ENCODE results near the gene ADO.
A peak's percentile ranks its signal among the peaks of the same experiment; 100 is the strongest.
"Not testable (repeated sequence)": the region's sequence is repeated elsewhere in the genome, so short reads cannot be mapped to it uniquely, and the experiment has no call there.

ADO gene

DNA sequence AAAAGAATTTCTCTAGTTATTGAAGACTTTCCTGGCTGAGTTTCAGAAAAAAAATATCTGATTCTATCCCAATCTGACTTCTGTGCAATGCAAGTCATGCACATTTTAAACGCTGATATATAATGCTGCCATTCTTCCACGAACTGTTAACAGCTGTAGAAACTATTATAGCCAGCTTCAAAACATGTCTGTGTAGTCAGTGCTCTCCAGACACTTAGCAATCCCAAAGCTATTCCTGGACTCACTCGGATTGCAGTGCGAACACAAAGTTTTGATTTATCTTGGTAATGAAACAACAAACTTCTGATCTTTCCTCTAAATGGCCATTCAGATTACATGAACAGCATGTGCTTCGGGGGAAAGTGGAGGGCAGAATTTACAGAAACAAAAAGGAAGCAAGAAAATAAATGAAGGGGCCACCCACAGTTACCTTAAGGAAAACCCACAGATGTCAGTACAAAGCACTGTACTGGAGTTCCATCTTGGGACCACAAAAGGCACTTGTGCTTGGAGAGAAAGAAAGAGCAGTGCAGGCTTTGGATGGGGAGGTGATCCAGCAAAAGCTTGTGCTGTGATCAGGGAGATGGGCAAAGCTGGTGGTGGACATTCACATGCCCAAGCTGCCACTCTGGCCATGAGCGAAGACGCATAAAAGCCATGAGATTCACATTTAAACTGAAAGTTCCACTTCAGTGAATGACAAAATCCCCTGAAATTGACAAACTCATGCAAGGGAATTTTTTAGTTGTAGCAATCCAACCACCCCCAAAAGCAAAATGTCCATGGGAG is 32.1 kb upstream of the ADO start:
- no peak overlapping the region for H3K9ac ChIP-seq (ENCODE audit: low read depth, low read length)
- H3K9me3 ChIP-seq (replicated peaks; ENCODE audit: low read length) = no peaks in the 10 kb centered on the region
- H3K27me3 ChIP-seq (ENCODE audit: control insufficient read depth, insufficient read depth, low read length) = no peaks in the 10 kb centered on the region
- H3K4me2 ChIP-seq (ENCODE audit: low read length) = peak overlapping the region; percentile 48
- peaks cover 10% of the 10 kb centered on the region for H3K4me1 ChIP-seq (ENCODE audit: control insufficient read depth, insufficient read depth, low read length)
- no peak overlapping the region for H3K4me3 ChIP-seq (ENCODE audit: low read length)
- H3K36me3 ChIP-seq (ENCODE audit: insufficient read depth, low read length) = no peaks in the 10 kb centered on the region

DNA sequence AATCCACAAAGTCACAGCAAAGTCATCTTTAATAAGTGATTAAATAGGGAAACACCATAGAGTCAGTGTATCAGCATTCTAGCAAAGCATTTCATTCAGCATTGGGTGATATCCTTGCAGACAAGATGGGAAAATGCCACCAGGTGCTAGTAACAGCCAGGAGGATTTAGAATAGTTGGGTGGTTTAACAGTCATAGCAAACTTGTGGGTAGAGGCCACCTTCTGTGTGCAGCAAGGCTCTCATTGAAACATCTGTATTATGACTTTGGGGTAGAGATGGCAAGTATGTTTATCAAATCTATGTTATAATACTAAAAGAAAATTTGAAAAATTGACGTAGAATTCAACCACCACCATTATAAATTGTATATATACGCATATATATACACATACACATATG is 26.4 kb upstream of the ADO start:
- peaks cover 8% of the 10 kb centered on the region for H3K4me1 ChIP-seq (ENCODE audit: control insufficient read depth, insufficient read depth, low read length)

DNA sequence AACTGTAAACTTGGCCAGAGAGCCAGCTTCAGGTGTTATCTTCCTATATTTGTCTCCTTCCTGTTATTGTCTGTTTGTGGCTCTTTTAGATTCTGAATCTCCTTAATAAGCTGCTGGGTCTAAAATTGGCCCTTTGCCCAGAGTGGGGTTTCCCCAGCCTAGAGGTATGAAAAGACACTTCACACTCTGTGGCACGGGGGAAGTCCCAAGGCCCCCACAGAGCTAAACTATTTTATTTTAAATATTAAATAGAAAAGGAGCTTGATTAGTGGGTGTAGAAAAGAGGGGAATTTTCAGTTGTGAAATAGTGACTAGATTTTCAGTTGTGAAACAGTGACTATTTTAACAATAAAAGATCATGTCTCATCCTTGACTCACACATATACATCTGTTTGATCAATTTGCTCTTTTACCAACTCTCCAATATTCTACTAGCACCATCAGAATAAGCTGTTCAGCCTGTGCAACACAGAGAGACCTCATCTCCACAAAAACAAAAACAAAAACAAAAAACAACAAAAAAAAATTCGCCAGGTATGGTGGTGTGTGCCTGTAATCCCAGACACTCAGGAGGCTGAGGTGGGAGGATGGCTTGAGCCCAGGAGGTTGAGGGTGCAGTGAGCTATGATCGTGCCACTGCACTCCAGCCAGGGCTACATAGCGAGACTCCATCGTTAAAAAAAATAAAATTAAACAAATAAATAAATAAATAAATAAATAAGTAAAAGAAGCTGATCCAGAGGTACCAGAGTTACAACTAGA is 24.9 kb upstream of the ADO start:
- Histone ChIP-seq H3K9ac (ENCODE audit: low read depth, low read length) (no peak overlapping the region), H3K4me2 (ENCODE audit: low read length) (no peak overlapping the region), H3K9me3 (replicated peaks; ENCODE audit: low read length) (no peaks in the 10 kb centered on the region), H3K4me3 (ENCODE audit: low read length) (no peak overlapping the region), H3K36me3 (ENCODE audit: insufficient read depth, low read length) (no peaks in the 10 kb centered on the region), H3K4me1 (ENCODE audit: control insufficient read depth, insufficient read depth, low read length) (peaks cover 8% of the 10 kb centered on the region), H3K27me3 (ENCODE audit: control insufficient read depth, insufficient read depth, low read length) (no peaks in the 10 kb centered on the region)

More for the DNA sequence above, 26.4 kb upstream of the ADO start:
- Histone ChIP-seq H3K4me2 (ENCODE audit: low read length) (no peak overlapping the region), H3K27me3 (ENCODE audit: control insufficient read depth, insufficient read depth, low read length) (no peaks in the 10 kb centered on the region), H3K36me3 (ENCODE audit: insufficient read depth, low read length) (no peaks in the 10 kb centered on the region), H3K9ac (ENCODE audit: low read depth, low read length) (no peak overlapping the region), H3K4me3 (ENCODE audit: low read length) (no peak overlapping the region), H3K9me3 (replicated peaks; ENCODE audit: low read length) (no peaks in the 10 kb centered on the region)

DNA sequence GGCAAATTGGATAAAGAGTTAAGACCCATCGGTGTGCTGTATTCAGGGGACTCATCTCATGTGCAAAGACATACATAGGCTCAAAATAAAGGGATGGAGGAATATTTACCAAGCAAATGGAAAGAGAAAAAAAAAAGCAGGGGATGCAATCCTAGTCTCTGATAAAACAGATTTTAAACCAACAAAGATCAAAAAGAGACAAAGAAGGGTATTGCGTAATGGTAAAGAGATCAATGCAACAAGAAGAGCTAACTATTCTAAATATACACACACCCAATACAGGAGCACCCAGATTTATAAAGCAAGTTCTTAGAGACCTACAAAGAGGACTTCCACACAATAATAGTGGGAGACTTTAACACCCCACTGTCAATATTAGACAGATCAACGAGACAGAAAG is 20.0 kb upstream of the ADO start:
- H3K9me3 ChIP-seq (replicated peaks; ENCODE audit: low read length); H3K4me3 ChIP-seq (ENCODE audit: low read length); H3K9ac ChIP-seq (ENCODE audit: low read depth, low read length); H3K27me3 ChIP-seq (ENCODE audit: control insufficient read depth, insufficient read depth, low read length); H3K4me2 ChIP-seq (ENCODE audit: low read length); H3K36me3 ChIP-seq (ENCODE audit: insufficient read depth, low read length): not testable (repeated sequence)
- peaks cover 12% of the 10 kb centered on the region for H3K4me1 ChIP-seq (ENCODE audit: control insufficient read depth, insufficient read depth, low read length)

DNA sequence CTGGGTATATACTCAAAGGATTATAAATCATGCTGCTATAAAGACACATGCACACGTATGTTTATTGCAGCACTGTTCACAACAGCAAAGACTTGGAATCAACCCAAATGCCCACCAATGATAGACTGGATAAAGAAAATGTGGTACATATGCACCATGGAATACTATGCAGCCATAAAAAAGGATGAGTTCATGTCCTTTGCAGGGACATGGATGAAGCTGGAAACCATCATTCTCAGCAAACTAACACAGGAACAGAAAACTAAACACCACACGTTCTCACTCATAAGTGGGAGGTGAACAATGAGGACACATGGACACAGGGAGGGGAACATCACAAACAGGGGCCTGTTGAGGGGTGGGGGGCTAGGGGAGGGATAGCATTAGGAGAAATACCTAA is 16.2 kb upstream of the ADO start:
- not testable (repeated sequence) for H3K9me3 ChIP-seq (replicated peaks; ENCODE audit: low read length); H3K27me3 ChIP-seq (ENCODE audit: control insufficient read depth, insufficient read depth, low read length); H3K9ac ChIP-seq (ENCODE audit: low read depth, low read length); H3K4me3 ChIP-seq (ENCODE audit: low read length); H3K36me3 ChIP-seq (ENCODE audit: insufficient read depth, low read length); H3K4me2 ChIP-seq (ENCODE audit: low read length); H3K4me1 ChIP-seq (ENCODE audit: control insufficient read depth, insufficient read depth, low read length)

DNA sequence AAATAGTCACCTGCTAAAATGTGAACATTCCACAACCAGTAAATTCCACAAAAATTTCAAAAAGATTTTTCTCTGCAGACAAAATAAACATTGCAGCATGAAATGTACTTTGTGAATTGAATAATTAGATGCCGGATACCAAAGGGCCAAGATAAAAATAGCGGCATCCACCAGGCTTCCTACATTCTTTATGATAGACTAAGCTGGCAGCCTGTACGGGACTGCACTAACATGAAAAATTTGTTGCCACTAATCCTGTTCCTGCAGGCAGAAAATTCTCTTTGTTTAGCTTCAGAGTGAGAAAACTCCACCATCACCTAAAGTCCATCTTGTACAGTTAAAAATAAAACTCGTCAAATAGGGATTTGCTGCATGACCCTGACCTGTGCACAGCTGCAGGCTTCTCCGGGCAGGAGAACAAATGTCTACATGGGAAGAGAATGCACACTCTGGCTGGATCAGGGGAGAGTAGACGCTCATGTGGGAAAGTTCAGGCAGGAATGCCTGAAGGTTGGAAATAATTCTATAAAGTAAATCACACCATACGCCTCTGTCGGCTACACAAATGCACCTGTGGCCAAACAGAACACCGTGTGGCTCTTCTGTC is 15.6 kb upstream of the ADO start:
- Histone ChIP-seq H3K9me3 (replicated peaks; ENCODE audit: low read length) (no peaks in the 10 kb centered on the region), H3K4me3 (ENCODE audit: low read length) (no peak overlapping the region), H3K27me3 (ENCODE audit: control insufficient read depth, insufficient read depth, low read length) (no peaks in the 10 kb centered on the region), H3K36me3 (ENCODE audit: insufficient read depth, low read length) (no peaks in the 10 kb centered on the region), H3K4me2 (ENCODE audit: low read length) (peak overlapping the region; percentile 15), H3K9ac (ENCODE audit: low read depth, low read length) (no peak overlapping the region), H3K4me1 (ENCODE audit: control insufficient read depth, insufficient read depth, low read length) (peaks cover 9% of the 10 kb centered on the region)

DNA sequence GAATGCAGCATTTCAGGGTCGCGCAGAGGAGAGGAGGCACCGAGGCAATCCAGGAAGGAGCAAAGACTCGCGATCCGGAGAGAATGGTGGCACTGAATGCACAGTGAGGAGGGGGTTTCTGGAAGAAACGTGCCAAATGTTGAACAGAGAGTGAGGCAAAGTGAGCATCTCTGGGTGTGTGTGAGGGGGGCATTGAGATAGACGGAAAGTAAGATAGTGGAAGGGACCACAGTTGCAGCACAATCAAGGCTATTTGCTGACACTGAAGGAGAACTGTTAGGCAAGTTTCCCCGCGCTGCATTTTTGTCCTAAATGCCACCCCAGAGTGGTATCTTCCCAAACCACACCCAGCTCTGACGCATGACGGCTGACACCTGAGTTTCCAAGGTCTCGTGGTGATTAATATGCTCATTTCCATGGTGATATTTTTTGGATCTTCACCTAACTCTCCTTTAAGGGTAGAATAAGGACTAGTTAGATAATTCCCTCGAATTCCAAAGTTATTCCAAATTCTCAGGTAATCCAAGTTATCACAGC is 14.4 kb upstream of the ADO start:
- H3K9ac ChIP-seq (ENCODE audit: low read depth, low read length) = no peak overlapping the region
- H3K36me3 ChIP-seq (ENCODE audit: insufficient read depth, low read length) = no peaks in the 10 kb centered on the region
- no peak overlapping the region for H3K4me3 ChIP-seq (ENCODE audit: low read length)
- H3K27me3 ChIP-seq (ENCODE audit: control insufficient read depth, insufficient read depth, low read length) = no peaks in the 10 kb centered on the region
- H3K4me1 ChIP-seq (ENCODE audit: control insufficient read depth, insufficient read depth, low read length) = peaks cover 20% of the 10 kb centered on the region
- H3K4me2 ChIP-seq (ENCODE audit: low read length) = no peak overlapping the region
- no peaks in the 10 kb centered on the region for H3K9me3 ChIP-seq (replicated peaks; ENCODE audit: low read length)

DNA sequence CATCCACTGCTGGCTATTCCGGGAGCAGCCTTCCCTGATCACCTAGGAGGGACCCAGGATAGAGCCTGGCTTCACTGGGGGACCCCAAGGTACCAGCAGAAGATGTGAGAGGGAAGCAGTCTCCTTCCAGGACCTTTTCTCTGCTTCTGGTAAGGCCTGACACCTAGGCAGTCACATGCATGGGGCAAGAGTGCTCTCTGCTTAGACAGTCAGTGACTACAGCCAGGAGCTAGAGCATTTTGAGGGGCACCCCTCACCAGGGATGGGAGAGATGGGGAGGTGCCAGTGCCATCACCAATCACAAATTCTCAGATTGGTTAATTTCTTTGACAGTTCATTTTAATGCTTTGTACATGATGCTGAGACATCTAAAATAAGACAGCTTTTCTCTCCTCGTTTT is 13.9 kb upstream of the ADO start:
- Histone ChIP-seq H3K4me2 (ENCODE audit: low read length) (no peak overlapping the region), H3K9me3 (replicated peaks; ENCODE audit: low read length) (no peaks in the 10 kb centered on the region), H3K4me3 (ENCODE audit: low read length) (no peak overlapping the region), H3K4me1 (ENCODE audit: control insufficient read depth, insufficient read depth, low read length) (peaks cover 20% of the 10 kb centered on the region), H3K27me3 (ENCODE audit: control insufficient read depth, insufficient read depth, low read length) (no peaks in the 10 kb centered on the region), H3K9ac (ENCODE audit: low read depth, low read length) (no peak overlapping the region), H3K36me3 (ENCODE audit: insufficient read depth, low read length) (no peaks in the 10 kb centered on the region)

DNA sequence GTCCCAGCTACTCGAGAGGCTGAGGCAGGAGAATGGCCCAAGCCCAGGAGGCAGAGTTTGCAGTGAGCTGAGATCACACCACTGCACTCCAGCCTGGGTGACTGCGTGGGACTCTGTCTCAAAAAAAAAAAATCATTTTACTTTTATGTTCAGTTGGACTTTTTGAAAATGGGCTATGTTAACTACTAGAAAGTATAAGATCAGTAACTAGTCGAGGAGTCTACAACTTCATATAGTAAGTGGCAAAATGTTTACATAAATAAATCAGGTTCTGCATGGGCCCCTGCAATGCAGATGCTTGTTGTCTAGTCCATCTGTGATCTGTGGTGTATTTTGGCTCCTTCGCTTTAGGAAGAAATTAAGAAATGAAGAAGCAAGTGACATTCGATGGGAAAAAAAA is 12.3 kb upstream of the ADO start:
- peaks cover 20% of the 10 kb centered on the region for H3K4me1 ChIP-seq (ENCODE audit: control insufficient read depth, insufficient read depth, low read length)
- no peak overlapping the region for H3K9ac ChIP-seq (ENCODE audit: low read depth, low read length)
- no peaks in the 10 kb centered on the region for H3K27me3 ChIP-seq (ENCODE audit: control insufficient read depth, insufficient read depth, low read length)
- H3K9me3 ChIP-seq (replicated peaks; ENCODE audit: low read length) = no peaks in the 10 kb centered on the region
- H3K36me3 ChIP-seq (ENCODE audit: insufficient read depth, low read length) = no peaks in the 10 kb centered on the region
- no peak overlapping the region for H3K4me3 ChIP-seq (ENCODE audit: low read length)
- H3K4me2 ChIP-seq (ENCODE audit: low read length) = no peak overlapping the region

DNA sequence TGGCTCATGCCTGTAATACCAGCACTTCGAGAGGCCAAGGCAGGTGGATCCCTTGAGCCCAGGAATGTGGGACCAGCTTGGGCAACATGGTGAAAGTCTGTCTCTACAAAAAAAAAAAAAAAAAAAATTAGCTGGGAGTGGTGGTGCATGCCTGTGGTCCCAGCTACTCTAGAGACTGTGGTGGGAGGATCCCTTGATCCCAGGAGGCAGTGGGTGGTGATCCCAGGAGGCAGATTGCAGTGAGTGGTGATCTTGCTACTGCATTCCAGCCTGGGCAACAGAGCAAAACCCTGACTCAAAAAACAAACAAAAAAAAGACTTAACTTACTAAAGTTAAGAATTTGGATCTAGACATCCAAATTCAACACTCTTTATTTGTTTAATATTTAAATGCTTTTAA is 10.2 kb upstream of the ADO start:
- no peaks in the 10 kb centered on the region for H3K9me3 ChIP-seq (replicated peaks; ENCODE audit: low read length)
- H3K4me1 ChIP-seq (ENCODE audit: control insufficient read depth, insufficient read depth, low read length) = peaks cover 13% of the 10 kb centered on the region
- peaks cover 4% of the 10 kb centered on the region for H3K27me3 ChIP-seq (ENCODE audit: control insufficient read depth, insufficient read depth, low read length)
- H3K9ac ChIP-seq (ENCODE audit: low read depth, low read length) = no peak overlapping the region
- H3K4me2 ChIP-seq (ENCODE audit: low read length) = no peak overlapping the region
- H3K36me3 ChIP-seq (ENCODE audit: insufficient read depth, low read length) = no peaks in the 10 kb centered on the region
- H3K4me3 ChIP-seq (ENCODE audit: low read length) = no peak overlapping the region

DNA sequence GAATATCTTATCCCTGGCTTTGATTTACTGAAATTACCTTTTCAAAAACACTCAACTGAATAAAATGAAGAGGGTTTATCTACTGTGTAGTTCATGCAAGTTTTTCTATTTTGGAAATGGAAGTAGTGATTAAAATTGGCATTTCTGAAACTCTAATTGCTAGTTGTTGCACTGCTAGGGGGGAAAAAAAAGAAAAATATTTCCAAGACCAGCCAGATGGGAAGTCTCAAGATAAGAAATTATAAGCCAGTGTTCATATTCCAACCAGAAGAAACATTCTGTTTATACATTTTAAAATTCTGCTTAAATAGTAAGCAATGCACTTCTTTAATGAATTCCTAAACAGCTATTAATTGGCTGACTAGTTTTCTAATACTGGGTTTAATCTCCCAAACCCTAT is 9.4 kb upstream of the ADO start:
- H3K4me3 ChIP-seq (ENCODE audit: low read length) = no peak overlapping the region
- H3K4me1 ChIP-seq (ENCODE audit: control insufficient read depth, insufficient read depth, low read length) = peaks cover 12% of the 10 kb centered on the region

More for the DNA sequence above, 9.4 kb upstream of the ADO start:
- Histone ChIP-seq H3K9ac (ENCODE audit: low read depth, low read length) (no peak overlapping the region), H3K27me3 (ENCODE audit: control insufficient read depth, insufficient read depth, low read length) (peaks cover 4% of the 10 kb centered on the region), H3K36me3 (ENCODE audit: insufficient read depth, low read length) (no peaks in the 10 kb centered on the region), H3K4me2 (ENCODE audit: low read length) (no peak overlapping the region), H3K9me3 (replicated peaks; ENCODE audit: low read length) (no peaks in the 10 kb centered on the region)
